GM21390 (cell line): Measurements from ENCODE around the gene FCN2.

ENCODE experiments used
- ATAC-seq: cut with Tn5 transposase; IDR thresholded peaks from one replicate; pipeline ENCODE4 v1.9.1; 2021; ENCODE audit not compliant: unreplicated experiment

The FCN2 gene

DNA sequence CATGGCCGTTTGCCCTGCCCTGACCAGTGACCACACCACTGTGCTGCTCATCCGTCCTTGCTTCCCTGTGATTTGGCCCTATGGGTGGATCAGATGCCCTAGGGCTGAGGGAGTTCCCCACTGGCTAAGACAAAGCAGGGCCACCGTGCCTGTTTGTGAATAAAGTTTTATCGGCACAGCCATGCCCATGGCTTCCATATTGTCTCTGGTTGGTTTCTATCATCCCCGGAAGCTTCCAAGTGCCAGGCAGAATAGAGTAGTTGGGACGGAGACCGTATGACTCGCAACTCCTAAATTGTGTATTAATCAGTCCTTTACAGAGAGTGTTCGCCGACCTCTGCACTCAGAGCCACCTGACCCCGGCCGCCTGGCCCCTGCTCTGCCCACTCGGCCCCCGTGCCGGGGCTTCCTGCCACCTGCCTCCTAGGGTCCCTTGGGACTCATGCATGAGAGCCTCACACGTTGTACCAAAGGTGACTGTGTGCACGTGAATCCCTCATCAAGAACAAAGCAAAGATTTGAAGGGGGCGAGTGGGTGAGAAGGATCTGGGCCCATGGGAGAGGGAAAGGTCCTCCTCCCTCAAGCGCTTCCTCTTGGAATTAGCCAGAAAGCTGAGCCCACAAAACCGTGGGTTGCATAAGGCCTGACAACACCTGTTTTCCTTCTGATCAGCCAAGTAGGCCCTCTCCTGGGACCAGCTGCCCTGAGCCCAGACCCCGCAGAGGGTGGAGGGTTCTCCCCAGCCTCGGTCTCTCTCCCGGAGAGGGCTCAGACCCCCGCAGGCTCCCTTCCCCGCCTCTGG, 11.7 kb upstream of the FCN2 start:
- no peak for ATAC-seq

DNA sequence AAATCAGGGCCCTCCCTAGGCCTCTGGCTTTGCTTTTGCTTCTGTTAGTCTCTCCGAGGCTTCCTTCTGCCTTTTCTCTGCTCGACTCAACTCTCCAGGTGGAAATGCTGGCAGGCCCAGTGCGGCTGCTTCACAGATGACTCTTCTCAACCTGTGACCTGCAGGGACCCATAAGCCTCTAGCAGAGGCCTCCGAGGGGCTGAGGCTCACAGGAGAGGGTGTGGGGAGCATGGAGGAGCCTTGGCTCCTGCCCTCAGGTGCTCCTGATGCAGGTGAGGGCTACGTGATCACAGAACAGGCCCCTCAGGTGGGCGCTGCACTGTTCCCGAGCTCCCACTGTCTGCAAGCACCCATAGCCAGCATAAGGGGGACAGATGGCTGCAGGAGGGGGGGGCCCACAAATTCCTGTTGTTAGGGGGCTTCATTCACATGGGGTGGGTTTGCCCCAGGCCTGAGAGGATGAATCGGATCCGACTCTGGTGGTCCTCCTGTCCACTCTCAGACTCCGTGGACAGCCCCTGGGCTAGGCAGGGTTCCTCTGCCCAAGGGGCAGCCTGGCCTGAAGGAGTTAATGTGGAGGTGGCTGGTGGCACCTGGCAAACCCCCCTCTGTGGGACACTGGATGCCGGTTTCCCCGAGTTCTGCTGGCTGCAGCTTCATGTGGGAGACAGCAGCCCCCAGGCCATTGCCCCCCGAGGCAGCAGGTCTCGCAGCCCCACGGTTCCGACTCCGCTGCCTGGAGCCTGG, 10.9 kb upstream of the FCN2 start:
- no peak for ATAC-seq

DNA sequence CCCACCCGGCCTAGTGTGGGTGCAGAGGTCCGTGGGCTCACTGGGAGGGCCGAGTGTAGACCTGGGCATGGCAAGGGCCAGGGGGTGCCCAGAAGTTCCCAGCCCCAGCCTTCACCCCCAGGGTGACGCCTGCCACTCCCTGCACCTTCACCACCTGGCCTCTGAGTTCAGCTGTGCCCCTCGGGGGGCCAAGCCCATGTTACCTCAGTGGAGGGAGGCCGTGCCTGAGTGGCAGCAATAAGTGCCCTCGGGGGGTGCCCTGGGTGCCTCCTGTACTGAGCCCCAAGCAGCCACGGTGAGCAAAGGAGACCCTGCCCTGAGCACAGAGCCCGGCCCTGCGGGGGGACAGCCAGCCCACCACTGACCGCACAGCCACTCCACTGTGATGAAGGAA, 10.3 kb upstream of the FCN2 start:
- ATAC-seq, result no peak

DNA sequence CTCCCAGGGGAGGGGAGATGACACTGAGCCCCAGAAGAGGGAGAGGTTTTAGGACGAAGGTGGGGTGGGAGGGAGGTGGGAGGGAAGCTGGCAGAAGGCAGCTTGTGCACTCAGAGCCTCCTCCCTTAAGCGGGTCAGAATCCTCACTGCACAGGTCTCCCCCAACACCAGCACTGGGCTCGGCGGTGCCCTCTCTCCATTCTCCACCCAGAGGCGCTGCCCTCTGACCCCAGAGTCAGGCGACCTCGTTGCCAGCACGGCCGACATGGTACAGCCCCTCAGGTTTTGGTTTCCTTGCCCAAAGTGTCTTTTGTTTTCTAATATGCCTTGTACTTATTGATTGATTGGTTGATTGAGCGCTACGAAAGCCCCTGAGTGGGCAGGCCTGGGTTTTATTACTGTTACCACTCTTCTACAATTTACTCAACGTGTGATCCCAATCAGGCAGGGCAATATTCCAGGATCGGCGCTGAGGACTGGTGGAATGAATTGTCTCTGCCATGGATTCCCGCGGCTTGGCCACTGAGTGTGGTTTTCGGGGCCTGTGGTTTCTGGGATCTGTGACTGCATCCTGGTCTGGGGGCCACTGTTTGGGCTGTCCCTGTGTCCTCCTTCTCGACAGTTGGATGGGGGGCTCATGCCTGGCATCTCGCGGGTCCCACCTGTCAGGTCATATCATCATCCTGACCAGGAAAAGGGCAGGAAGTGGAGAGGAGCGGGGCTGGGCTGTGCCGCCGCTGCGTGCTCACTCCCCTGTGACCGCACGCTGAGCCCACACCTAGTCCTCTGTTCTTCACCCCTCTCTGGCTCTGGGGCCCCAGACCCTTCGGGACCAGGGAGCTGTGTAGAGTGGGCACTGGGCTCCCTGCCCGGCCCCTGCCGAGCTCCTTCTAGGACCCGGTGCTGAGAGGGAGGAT, 9.6 kb upstream of the FCN2 start:
- ATAC-seq, result no peak

DNA sequence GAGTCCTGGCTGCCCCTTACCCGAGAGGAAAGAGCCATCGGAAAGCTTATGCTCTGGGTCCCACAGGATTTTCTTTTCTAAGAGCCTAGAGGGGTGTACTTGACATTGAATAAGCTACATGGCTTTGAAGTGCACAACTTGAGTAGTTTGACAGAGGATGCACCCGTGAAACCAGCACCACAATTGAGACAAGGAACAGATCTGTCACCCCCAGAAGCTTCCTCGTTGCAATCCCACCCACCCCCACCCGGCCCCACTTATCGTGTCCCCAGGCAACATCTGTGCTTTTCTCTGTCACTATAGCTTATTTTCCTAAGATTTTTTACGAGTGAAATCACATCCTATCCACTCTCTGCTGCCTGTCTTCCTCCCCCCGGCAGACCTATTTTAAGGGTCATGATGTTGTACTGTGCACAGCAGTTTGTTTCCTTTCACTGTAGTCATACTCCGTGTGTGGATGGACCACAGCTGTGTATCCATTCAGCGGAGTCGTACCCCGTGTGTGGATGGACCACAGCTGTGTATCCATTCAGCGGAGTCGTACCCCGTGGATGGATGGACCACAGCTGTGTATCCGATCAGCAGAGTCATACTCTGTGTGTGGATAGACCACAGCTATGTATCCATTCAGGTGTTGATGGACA, 8.8 kb upstream of the FCN2 start:
- no peak for ATAC-seq

DNA sequence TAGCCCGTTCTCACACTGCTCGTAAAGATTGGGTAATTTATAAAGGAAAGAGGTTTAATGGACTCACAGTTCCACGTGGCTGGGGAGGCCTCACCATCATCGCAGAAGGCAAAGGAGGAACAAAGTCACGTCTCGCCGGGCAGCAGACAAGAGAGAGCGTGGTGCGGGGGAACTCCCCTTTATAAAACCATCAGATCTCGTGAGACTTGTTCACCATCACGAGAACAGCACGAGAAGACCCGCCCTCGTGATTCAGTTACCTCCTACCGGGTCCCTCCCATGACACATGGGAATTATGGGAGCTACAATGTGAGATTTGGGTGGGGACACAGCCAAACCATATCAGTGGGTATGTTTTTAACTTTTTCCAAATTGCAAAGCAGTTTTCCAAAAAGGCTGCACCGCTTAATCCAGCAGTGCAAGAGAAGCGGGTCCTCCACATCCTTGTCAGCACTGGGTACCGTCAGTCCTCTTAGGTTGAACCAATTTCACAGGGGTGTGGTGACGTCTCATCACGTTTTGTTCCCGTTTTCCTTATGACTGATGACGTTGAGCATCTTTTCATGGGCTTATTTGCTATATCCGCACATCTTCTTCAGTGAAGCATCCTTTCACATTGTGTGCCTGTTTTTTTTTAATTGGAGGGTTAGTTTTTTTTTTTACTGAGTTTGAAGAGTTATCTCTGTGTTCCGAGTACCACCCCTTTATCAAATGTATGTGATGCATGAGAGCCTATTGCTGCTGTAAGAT, 8.0 kb upstream of the FCN2 start:
- ATAC-seq, result no peak

DNA sequence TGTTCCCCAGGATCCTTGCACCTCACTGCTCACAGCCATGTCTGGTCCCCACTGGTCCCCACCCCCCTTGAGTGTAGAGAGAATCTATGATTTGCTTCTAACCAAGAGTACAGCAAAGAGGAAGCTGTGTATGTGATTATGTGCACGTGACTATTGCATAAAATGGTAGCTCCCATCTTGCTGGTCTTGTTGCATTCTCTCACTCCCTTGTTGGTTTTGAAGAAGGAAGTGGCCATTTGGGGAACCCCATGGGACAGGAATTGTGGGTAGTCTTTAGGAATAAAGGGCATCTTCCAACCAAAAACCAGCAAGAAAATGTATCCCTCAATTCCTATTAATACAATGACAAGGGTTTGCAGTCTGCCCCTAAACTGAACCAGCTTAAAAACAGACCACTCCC, 5.2 kb upstream of the FCN2 start:
- ATAC-seq, result no peak

DNA sequence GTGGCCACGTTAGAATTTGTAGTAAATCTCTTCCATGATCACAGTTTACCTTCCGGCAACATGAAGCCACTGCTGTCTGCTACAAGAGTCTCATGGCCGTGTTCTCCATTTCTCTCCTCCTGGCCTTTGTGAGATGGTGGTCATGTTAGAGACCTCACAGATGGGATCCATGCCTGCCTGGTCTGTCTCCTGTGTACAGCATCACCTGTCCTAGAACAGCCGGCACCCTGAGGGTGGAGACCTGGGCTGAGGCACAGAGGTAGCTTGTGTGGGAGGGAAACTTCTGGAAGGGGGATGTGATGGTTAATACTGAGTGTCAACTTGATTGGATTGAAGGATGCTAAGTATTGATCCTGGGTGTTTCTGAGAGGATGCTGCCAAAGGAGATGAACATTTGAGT, 3.1 kb upstream of the FCN2 start:
- ATAC-seq, result no peak

DNA sequence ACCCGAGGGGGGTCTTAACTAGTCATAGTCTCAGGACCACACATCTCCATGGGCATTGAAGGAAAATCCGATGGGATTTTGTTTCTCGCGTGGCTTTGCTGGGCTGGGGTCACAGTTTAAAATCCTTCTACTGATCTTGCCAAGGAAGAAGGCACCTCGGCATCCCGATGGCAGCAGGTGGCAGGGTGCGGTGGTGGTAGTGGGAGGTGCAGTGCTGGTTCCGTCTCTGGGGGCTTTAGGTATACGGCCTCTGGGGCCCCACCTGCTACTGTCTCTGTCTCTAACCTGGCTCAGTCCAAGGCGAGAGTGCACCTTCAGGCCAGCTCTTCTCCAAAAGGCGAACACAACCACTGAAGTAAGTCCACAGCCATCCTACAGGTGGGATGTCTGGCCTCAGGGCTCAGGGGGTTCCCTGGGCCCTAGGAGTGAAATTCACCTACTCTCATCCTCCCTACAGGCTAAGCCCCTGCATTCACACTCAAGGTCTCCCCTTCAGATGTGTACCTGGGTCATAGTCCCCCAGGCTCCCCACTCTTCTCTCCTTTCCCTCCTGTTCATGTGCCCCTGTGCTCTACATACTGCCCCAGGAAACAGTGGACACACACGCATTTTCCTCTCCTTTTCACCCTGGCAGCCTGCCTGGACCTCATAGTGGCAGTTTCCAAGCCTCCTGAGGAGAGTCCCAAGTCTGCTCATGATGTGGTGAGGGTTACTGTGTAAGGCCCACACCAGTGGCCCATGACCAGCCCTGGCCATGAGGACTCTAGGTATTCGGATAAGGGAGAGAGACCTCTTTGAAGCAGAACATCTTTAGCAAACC, 736 bp upstream of the FCN2 start:
- ATAC-seq, result no peak

DNA sequence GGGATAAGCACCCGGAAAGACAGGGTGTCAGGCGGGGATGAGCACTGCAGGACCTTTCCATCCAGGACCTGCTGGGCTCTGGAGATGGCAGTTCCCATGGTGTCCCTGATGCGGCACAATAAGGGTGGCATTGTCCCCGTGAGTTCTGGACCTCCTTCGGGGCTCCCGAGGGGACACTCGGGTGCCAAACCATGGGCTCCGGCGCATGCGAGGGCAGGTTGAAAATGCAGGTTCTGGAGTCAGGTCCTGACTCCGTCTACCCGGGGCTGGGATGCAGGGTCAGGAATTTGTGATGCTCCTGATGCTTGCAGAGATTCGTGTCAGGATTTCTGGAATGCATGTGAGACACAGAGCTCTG, 682 bp downstream of the FCN2 start:
- no peak for ATAC-seq

DNA sequence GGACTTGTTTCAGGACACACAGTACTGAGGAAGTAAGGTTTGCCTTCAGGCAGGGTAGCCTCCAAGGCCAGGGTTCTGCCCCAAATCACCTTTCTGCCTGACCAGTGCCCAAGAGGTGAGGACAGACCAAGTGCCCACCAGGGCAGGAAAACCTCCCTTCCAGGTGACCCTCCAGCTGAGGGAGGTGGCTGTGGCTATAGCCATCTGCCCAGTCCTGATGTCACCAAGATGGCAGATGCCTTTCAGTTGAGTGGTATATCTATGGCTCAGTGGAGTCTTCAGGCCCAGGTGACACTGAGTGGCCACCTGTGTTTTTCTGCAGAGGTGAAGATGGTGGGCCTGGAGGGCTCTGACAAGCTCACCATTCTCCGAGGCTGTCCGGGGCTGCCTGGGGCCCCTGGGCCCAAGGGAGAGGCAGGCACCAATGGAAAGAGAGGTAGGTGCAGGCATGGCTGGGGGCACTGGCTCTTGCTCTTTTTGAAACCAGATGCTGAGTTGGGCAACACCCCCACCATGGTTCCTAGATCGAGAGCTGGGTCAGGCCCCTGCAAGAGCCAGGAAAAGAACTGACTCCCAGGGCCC, 1.7 kb downstream of the FCN2 start:
- ATAC-seq, result no peak

DNA sequence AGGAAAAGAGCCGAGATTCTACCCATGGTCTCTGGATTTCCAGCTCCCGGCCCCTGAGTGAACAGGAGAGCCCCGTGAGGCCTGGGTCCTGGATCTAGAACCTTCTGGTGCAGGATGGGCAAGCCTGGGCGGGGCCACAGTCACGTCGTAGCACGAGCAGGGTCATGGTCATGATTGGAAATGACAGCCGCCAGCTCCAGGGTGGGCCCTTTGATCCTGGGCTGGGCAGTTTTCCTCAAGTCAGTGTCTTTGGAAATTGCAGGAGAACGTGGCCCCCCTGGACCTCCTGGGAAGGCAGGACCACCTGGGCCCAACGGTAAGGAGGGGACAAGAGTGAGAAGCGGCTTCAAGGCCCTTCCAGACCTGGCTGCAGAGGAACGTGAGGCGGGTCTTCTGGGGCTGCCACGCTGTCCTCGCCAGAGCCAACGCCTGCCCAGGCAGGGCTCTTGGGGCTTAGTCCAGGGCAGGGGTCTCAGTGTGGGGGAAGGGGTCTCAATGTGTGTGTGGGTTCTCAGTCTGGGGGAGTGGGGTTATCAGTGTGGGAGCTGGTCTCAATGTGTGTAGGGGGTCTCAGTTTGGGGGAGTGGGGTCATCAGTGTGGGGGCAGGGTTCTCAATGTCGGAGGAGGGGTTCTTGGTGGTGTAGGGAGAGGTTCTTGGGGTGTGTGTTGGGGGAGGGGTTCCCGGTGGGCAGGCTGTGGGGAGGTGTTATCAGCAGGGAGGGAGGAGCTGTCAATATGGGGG, 2.6 kb downstream of the FCN2 start:
- ATAC-seq, result no peak

DNA sequence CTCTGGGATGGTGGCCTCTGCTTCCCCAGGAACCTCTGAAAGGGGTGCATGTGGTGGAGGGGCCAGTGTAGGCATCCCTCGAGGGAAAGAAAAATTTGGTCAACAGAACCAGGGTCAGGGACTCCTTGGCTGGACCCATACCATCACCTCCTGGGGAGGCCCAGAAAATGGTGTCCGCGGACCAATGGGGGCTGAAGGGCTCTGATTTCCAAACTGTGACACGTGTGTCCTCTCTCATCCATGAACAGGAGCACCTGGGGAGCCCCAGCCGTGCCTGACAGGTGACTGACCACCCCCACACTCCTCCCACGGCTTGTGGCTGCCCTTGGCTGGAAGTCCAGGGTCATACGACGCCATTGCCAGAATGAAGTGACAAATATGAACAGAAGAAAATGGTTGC, 3.9 kb downstream of the FCN2 start:
- no peak for ATAC-seq

DNA sequence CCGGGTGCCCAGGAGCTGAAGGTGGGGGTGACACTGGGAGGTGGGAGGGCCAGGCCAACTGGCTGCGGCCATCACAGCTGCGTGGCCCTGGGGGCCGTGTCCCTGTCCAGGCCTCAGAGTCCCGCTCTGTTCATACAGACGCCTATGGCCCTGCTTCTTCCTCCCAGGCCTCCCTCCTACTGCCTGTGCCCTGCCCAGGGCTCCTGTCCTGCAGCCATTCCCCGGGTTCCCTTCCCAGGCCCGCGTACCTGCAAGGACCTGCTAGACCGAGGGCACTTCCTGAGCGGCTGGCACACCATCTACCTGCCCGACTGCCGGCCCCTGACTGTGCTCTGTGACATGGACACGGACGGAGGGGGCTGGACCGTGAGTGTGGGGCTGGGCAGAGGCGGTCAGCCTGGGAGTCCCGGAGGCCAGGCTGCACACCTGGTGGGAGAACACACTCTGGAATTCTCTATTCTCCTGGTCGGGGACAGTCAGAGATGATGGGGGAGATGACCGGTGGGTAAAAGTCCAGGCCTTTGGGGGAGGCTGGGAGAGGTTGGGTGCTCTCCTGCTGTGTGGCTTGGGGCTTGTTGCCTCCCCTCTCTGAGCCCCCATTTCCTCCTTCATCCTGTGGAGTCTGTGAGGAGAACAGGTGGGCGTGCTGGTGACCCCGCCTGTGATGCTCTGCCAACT, 4.5 kb downstream of the FCN2 start:
- no peak for ATAC-seq

DNA sequence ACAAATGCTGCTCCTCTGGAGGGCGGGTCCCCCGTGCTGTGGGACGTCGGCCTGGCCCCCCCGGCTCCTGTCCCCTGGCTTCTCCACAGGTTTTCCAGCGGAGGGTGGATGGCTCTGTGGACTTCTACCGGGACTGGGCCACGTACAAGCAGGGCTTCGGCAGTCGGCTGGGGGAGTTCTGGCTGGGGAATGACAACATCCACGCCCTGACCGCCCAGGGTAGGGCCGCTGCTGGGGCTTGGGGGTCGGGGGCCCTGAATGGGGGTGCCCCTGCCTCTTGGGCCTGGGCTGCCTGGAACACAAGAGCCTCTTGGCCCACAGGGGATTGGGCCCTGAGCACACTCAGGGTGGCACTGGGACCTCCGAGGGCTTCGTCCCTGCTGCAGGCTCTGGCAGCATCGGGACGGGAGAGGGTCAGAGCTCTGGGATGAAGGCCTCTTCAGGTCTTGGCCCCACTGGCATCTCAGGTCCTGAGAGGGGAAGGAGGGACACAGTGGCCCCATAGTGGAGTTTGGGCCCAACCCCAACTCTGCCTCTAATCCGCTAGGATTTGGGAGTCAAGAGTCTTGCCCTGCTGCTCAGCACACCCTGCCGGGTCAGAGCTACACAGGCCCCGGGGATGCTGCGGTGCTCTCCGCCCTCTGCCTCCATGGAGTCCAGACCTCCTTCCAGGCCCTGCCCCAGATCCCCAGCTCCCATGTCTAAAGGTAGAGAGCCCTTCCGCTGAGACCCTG, 5.2 kb downstream of the FCN2 start:
- no peak for ATAC-seq

DNA sequence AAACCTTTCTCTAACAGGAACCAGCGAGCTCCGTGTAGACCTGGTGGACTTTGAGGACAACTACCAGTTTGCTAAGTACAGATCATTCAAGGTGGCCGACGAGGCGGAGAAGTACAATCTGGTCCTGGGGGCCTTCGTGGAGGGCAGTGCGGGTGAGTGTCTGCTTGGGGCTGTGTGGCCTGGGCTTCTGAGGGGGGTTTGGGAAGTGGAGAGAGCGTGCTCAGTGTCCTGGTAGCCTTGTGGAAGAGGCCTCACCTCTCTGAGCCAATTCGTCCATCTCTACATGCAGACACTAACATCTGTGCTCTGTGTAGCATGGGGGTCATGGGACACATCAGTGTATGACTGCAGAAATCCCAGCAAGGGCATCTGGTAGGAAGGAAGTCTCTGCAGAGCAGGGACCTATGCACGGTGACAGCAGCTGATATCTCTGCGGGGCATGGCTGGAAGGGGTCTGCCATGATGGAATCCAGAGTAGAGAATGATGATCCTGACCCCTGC, 5.9 kb downstream of the FCN2 start:
- ATAC-seq, result no peak

DNA sequence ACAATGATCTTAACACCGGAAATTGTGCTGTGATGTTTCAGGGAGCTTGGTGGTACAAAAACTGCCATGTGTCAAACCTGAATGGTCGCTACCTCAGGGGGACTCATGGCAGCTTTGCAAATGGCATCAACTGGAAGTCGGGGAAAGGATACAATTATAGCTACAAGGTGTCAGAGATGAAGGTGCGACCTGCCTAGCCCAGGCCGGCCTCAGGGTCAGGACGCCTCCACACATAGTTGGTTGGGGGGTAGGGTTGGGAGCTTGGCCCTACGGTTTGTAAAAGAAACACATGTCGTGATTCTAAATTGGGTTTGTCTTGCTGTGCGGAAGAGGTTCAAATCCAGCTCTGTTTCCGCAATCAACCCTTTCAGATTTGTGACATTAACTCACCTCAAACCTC, 6.6 kb downstream of the FCN2 start:
- no peak for ATAC-seq
